ENCODE data around the gene KCNQ1OT1. TPM values are rescaled to one million over a fixed set of nuclear protein-coding genes. Genes with fewer than 3 reads are reported as not detected.

KCNQ1OT1 gene
- total RNA-seq, 1 experiment from 2014 or later, result 1.2 TPM

GRCh38 chr11:2580061-2580421 is 119.8 kb downstream of the KCNQ1OT1 start:
- H3K27me3 ChIP-seq (ENCODE audit: insufficient read depth, low read length), result peaks cover under 1% of the 10 kb centered on the region; the same call in 1 of the 2 replicates
- Mint-ChIP-seq H3K27me3 (ENCODE audit: low read depth) (peaks cover 63% of the 10 kb centered on the region), H3K4me1 (peaks cover 2 to 7% of the 10 kb centered on the region in 2 experiments; a peak in 2 of 4 replicates), H3K27ac (no peak overlapping the region; a peak in 1 of 7 replicates), H3K36me3 (ENCODE audit: insufficient read depth in 1 of 3, low read depth in 3 of 3) (no peaks in the 10 kb centered on the region), H3K9me3 (no peaks in the 10 kb centered on the region), H3K4me3 (no peak overlapping the region)
- H3K56ac ChIP-seq (ENCODE audit: insufficient read length, low read depth, low read length), result no peak overlapping the region
- H4K20me1 ChIP-seq (ENCODE audit: control insufficient read depth, insufficient read depth, insufficient read length), result no peaks in the 10 kb centered on the region
- H3K14ac ChIP-seq (ENCODE audit: insufficient read depth, low read length), result no peak overlapping the region
- no peaks in the 10 kb centered on the region for H3K79me2 ChIP-seq (ENCODE audit: insufficient read depth, low read length)
- no peak overlapping the region for H2BK15ac ChIP-seq (ENCODE audit: low read depth, low read length)
- no peak overlapping the region for H3K23ac ChIP-seq (ENCODE audit: insufficient read length, low read depth, low read length)
- no peak overlapping the region for H3K4ac ChIP-seq (ENCODE audit: low read depth, low read length)
- no peak for TF ChIP-seq CTCF (conservative IDR thresholded peaks at IDR 0.05)
- no peaks in the 10 kb centered on the region for H3K23me2 ChIP-seq (ENCODE audit: insufficient read length, low read depth, low read length, poor library complexity, severe bottlenecking)
- no peak overlapping the region for H4K8ac ChIP-seq (replicated peaks; ENCODE audit: insufficient read length, low read depth, low read length)
- H4K91ac ChIP-seq (ENCODE audit: insufficient read length, low read depth, low read length), result no peak overlapping the region
- H4K5ac ChIP-seq (ENCODE audit: insufficient read length, low read depth, low read length), result no peak overlapping the region
- H3K4me1 ChIP-seq (ENCODE audit: insufficient read depth, low read length), result no peaks in the 10 kb centered on the region
- H2BK5ac ChIP-seq (ENCODE audit: insufficient read length, low read length), result no peak overlapping the region
- no CpG with 5 or more reads among the region's 10 CpGs for WGBS (ENCODE audit: extremely low coverage, insufficient read length, low lambda C conversion rate)
- H3K27ac ChIP-seq (ENCODE audit: insufficient read length, low read depth, low read length), result no peak overlapping the region
- no peak overlapping the region for H2AFZ ChIP-seq (ENCODE audit: low read length)
- H3K4me2 ChIP-seq (ENCODE audit: insufficient read depth, insufficient read length, low read length), result no peak overlapping the region
- H2BK12ac ChIP-seq (ENCODE audit: insufficient read length, low read depth, low read length), result no peak overlapping the region
- no peak overlapping the region for H2BK20ac ChIP-seq (ENCODE audit: low read depth, low read length, poor library complexity, severe bottlenecking)
- no peak overlapping the region for H3T11ph ChIP-seq (ENCODE audit: low read length)
- H2BK120ac ChIP-seq (ENCODE audit: low read depth, low read length, poor library complexity, severe bottlenecking), result no peak overlapping the region
- H2AK5ac ChIP-seq (ENCODE audit: insufficient read length, low read length), result no peak overlapping the region
- H3K79me1 ChIP-seq (ENCODE audit: insufficient read depth, low read depth, low read length, poor library complexity, severe bottlenecking), result no peaks in the 10 kb centered on the region
- no peak overlapping the region for H3K18ac ChIP-seq (ENCODE audit: insufficient read length, low read depth, low read length)
- peak; percentile 20 for DNase-seq
- H3K9ac ChIP-seq (ENCODE audit: extremely low read depth, insufficient read length, low read length), result no peak overlapping the region
- no peaks in the 10 kb centered on the region for H3K9me3 ChIP-seq (ENCODE audit: control insufficient read depth, low read depth, low read length)
